HEK293 (cell line): ENCODE data around the gene SMAD4.

Experiments used
- CTCF ChIA-PET: fragments of 350-600 bp; formaldehyde crosslinking; extraction: SDS; loops from one replicate; lab custom pipeline; 2021; ENCODE audit warnings: antibody characterized with exemption; lab: Yijun Ruan, JAX
- POLR2A ChIA-PET: fragments of 300-600 bp; formaldehyde crosslinking; extraction: SDS; loops from one replicate; lab custom pipeline; 2020; ENCODE audit warnings: antibody characterized with exemption, inconsistent platforms; lab: Yijun Ruan, JAX
- H3K27ac ChIP-seq: fragments of 200-500 bp; sonication (Bioruptor generic); 2 replicates; pipeline ENCODE4 v1.5.1; 2014; ENCODE audit warnings: low read depth, low read length, control low read depth, inconsistent platforms; ENCODE audit errors: extremely low read depth
- H3K36me3 ChIP-seq, 2 experiments: fragments of 200-500 bp in 1 of 2; sonication (Bioruptor generic) in 1 of 2; 1 replicate in 1 of 2; 2 replicates in 1 of 2; pipeline ENCODE4 v1.5.1; 2014 to 2017; ENCODE audit warnings: inconsistent platforms in 2 of 2, low read length in 2 of 2; ENCODE audit not compliant: control insufficient read depth in 2 of 2, insufficient read depth in 1 of 2
- H3K4me1 ChIP-seq: fragments of 200-500 bp; sonication (Bioruptor generic); 2 replicates; pipeline ENCODE4 v1.5.1; 2014; ENCODE audit warnings: mild to moderate bottlenecking, low read length, inconsistent platforms; ENCODE audit not compliant: control insufficient read depth, insufficient read depth
- H3K4me3 ChIP-seq: 2 replicates; pipeline ENCODE4 v1.5.1; 2011; ENCODE audit warnings: low read depth, mild to moderate bottlenecking, control low read depth, low read length, moderate library complexity
- H3K9me3 ChIP-seq: fragments of 200-500 bp; sonication (Bioruptor generic); 2 replicates; pipeline ENCODE4 v1.5.1; 2014; ENCODE audit warnings: low read depth, low read length, inconsistent platforms; ENCODE audit not compliant: control insufficient read depth, insufficient read depth
- ATF2 ChIP-seq: fragments of 450-650 bp; formaldehyde crosslinking; IDR thresholded peaks from 2 replicates; pipeline ENCODE4 v1.5.1; 2016; ENCODE audit warnings: missing biosample characterization, missing genetic modification characterization, low read depth
- HIC1 ChIP-seq: fragments of 450-650 bp; formaldehyde crosslinking; IDR thresholded peaks from 2 replicates; pipeline ENCODE4 v1.5.1; 2016; ENCODE audit warnings: missing biosample characterization, missing genetic modification characterization
- PATZ1 ChIP-seq: fragments of 450-650 bp; formaldehyde crosslinking; IDR thresholded peaks from 2 replicates; pipeline ENCODE4 v1.5.1; 2016; ENCODE audit warnings: missing biosample characterization, missing genetic modification characterization
- REPIN1 ChIP-seq: fragments of 450-650 bp; formaldehyde crosslinking; IDR thresholded peaks from 2 replicates; pipeline ENCODE4 v1.5.1; 2017; ENCODE audit warnings: missing biosample characterization, missing genetic modification characterization, low read depth
- SCRT1 ChIP-seq: fragments of 450-650 bp; formaldehyde crosslinking; IDR thresholded peaks from 2 replicates; pipeline ENCODE4 v1.5.1; 2016; ENCODE audit warnings: missing biosample characterization, missing genetic modification characterization, borderline replicate concordance
- ZBTB11 ChIP-seq: fragments of 450-650 bp; formaldehyde crosslinking; conservative IDR thresholded peaks from 2 replicates; pipeline ENCODE4 v1.5.1; 2016; ENCODE audit warnings: low read depth, missing biosample characterization, missing genetic modification characterization
- ZBTB17 ChIP-seq: fragments of 450-650 bp; formaldehyde crosslinking; IDR thresholded peaks from 2 replicates; pipeline ENCODE4 v1.5.1; 2016; ENCODE audit warnings: missing biosample characterization, missing genetic modification characterization
- ZBTB49 ChIP-seq: fragments of 450-650 bp; formaldehyde crosslinking; IDR thresholded peaks from 2 replicates; pipeline ENCODE4 v1.5.1; 2016; ENCODE audit warnings: missing biosample characterization, missing genetic modification characterization, low read depth
- ZNF184 ChIP-seq: fragments of 450-650 bp; IDR thresholded peaks from 2 replicates; pipeline ENCODE4 v1.5.1; 2018; ENCODE audit warnings: missing biosample characterization, mild to moderate bottlenecking, missing genetic modification characterization
- ZNF214 ChIP-seq: fragments of 450-650 bp; formaldehyde crosslinking; IDR thresholded peaks from 2 replicates; pipeline ENCODE4 v1.5.1; 2017; ENCODE audit warnings: missing biosample characterization, mild to moderate bottlenecking, missing genetic modification characterization, borderline replicate concordance
- ZNF248 ChIP-seq: fragments of 450-650 bp; formaldehyde crosslinking; IDR thresholded peaks from 2 replicates; pipeline ENCODE4 v1.5.1; 2017; ENCODE audit warnings: missing biosample characterization, missing genetic modification characterization
- ZNF302 ChIP-seq: fragments of 450-650 bp; formaldehyde crosslinking; IDR thresholded peaks from 2 replicates; pipeline ENCODE4 v1.5.1; 2016; ENCODE audit warnings: missing biosample characterization, missing genetic modification characterization, low read depth
- ZNF488 ChIP-seq: fragments of 450-650 bp; formaldehyde crosslinking; IDR thresholded peaks from 2 replicates; pipeline ENCODE4 v1.5.1; 2016; ENCODE audit warnings: missing biosample characterization, missing genetic modification characterization
- ZNF513 ChIP-seq: fragments of 450-650 bp; IDR thresholded peaks from 2 replicates; pipeline ENCODE4 v1.5.1; 2018; ENCODE audit warnings: missing biosample characterization, missing genetic modification characterization
- ZNF555 ChIP-seq: fragments of 450-650 bp; formaldehyde crosslinking; conservative IDR thresholded peaks from 2 replicates; pipeline ENCODE4 v1.5.1; 2017; ENCODE audit warnings: missing biosample characterization, mild to moderate bottlenecking, missing genetic modification characterization, inconsistent platforms
- ZNF596 ChIP-seq: fragments of 450-650 bp; IDR thresholded peaks from 2 replicates; pipeline ENCODE4 v1.5.0; 2018; ENCODE audit warnings: missing biosample characterization, mild to moderate bottlenecking, missing genetic modification characterization, moderate library complexity
- ZNF629 ChIP-seq: fragments of 450-650 bp; formaldehyde crosslinking; IDR thresholded peaks from 2 replicates; pipeline ENCODE4 v1.5.1; 2017; ENCODE audit warnings: missing biosample characterization, missing genetic modification characterization
- ZNF645 ChIP-seq: fragments of 450-650 bp; formaldehyde crosslinking; IDR thresholded peaks from 2 replicates; pipeline ENCODE4; 2016; ENCODE audit warnings: missing biosample characterization, missing genetic modification characterization
- ZNF776 ChIP-seq: fragments of 450-650 bp; formaldehyde crosslinking; IDR thresholded peaks from 2 replicates; pipeline ENCODE4 v1.5.0; 2017; ENCODE audit warnings: missing biosample characterization, missing genetic modification characterization, borderline replicate concordance

The SMAD4 gene

GRCh38 chr18:50986360-50987087, 43.5 kb upstream of the SMAD4 start:
- ChIA-PET CTCF (interaction anchor here (0.6 to 1.9 kb wide), 6 partner anchors 11 to 264 kb away, joined by 3 to 7 read pairs (median 4); no protein-coding TSS in a partner anchor), POLR2A (interaction anchor here (0.9 to 2.2 kb wide), 3 partner anchors 18 to 43 kb away, joined by 3 to 10 read pairs (median 3); partner anchors contain the start of genes ELAC1 and SMAD4)
- H3K36me3 ChIP-seq, result no peaks in the 10 kb centered on the region; a peak in 1 of 3 replicates
- H3K27ac ChIP-seq, result no peak overlapping the region
- H3K9me3 ChIP-seq, result no peaks in the 10 kb centered on the region
- H3K4me3 ChIP-seq, result no peak overlapping the region
- H3K4me1 ChIP-seq, result no peaks in the 10 kb centered on the region
- TF ChIP-seq HIC1 (tag by site-specific recombination), result 0 out of 2 replicates have a peak, but pooled peaks have one; percentile 10
- no peak for TF ChIP-seq ZNF248 (tag by site-specific recombination)
- no peak for TF ChIP-seq REPIN1 (tag by site-specific recombination)
- TF ChIP-seq ZBTB11 (tag by site-specific recombination), result no peak
- no peak for TF ChIP-seq ZNF214 (tag by site-specific recombination)
- TF ChIP-seq ZBTB17 (tag by site-specific recombination), result peak; percentile 41; the same call in 1 of the 2 replicates
- TF ChIP-seq PATZ1 (tag by site-specific recombination), result no peak
- TF ChIP-seq ZNF596 (tag by site-specific recombination), result no peak
- no peak for TF ChIP-seq ZNF513 (tag by site-specific recombination)
- no peak for TF ChIP-seq ZNF776 (tag by site-specific recombination)
- no peak for TF ChIP-seq ZNF302 (tag by site-specific recombination)
- TF ChIP-seq ZNF488, result no peak
- peak; percentile 51; the same call in 1 of the 2 replicates for TF ChIP-seq ZNF629 (tag by site-specific recombination)
- peak; percentile 37; the same call in 1 of the 2 replicates for TF ChIP-seq SCRT1
- TF ChIP-seq ZNF184 (tag by site-specific recombination), result no peak
- no peak for TF ChIP-seq ZNF645 (tag by site-specific recombination)
- no peak for TF ChIP-seq ZNF555 (tag by site-specific recombination)
- TF ChIP-seq ZBTB49 (tag by site-specific recombination), result no peak
- peak; percentile 56; the same call in 1 of the 2 replicates for TF ChIP-seq ATF2 (tag by site-specific recombination)
